Measurements from ENCODE around the gene IL34.
"Not testable (repeated sequence)": the region's sequence is repeated elsewhere in the genome, so short reads cannot be mapped to it uniquely, and the experiment has no call there.

Gene IL34

GRCh38 chr16:70646260-70647241 lies at the start of gene IL34:
Gene IL34 (plus strand): TSS chr16:70646559. CDS start chr16:70646948, 389 bp downstream.
- no peak for DNase-seq

GRCh38 chr16:70597135-70597835 lies 49.1 kb upstream of the IL34 start:
- DNase-seq: no peak

DNA sequence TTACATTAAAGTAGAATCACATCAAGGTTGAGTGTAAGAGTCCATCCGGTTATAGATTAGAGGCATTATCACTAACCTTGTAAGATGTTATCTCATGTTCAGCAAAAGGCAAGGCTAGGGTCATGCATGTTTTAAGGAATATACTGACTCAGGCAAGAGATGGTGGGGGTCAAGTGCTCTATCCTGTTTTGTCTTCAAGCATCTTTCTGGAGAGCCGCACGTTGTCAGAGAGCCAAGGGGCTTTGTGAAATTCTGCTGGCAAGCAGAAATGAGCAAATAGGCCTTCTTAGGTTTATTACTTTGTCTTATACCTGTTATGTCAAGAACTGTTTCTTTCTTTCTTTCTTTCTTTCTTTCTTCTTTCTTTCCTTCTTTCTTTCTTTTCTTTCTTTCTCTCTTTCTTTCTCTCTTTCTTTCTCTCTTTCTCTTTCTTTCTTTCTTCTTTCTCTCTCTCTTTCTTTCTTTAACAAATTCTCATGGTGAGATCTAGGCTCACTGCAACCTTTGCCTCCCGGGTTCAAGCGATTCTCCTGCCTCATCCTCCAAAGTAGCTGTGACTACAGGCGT lies 47.3 kb upstream of the IL34 start:
- DNase-seq: no peak

GRCh38 chr16:70600730-70601129 lies 45.6 kb upstream of the IL34 start:
- DNase-seq: no peak

DNA sequence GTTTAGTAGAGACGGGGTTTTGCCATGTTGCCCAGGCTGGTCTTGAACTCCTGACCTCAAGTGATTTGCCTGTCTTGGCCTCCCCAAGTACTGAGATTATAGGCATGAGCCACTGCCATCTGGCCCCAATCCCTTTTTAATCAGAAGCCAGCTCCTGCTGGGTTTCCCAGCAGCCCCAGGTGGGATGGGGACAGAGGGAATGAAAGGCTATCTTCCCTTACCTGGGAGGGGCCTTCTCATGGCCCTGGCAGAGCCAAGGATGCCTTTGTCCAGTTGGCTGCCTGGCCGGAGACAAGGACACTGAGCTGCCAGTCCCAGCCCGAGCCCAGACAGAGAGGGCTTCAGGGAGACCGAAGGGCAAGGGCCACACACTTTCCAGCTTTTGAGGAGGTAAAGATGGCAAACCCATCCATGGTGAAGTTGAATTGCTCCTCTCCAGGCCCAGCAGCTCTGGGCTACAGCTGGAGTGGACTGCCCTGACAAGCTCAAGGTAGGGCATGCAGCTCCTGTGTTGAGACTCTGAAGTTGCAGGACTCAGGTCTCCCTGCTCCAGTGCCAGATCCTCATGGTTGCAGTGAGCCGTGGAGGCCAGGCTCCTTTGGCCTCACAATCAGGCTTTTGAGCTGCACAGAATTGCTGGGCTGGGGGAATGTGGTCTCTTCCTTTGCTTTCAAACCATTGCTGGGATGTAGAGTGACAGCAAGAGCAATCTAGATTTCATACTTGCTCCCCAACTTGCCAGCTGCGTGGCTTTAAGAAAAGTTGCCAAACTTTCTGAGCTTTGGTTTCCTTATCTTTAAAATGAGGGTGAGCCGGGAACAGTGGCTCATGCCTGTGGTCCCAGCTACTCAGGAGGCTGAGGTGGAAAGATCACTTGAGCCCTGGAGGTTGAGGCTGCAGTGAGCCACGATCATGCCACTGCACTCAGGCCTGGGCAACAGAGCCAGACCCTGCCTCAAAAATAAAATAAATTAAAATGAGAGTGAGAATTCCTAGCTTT lies 44.5 kb upstream of the IL34 start:
- DNase-seq: no peak

DNA sequence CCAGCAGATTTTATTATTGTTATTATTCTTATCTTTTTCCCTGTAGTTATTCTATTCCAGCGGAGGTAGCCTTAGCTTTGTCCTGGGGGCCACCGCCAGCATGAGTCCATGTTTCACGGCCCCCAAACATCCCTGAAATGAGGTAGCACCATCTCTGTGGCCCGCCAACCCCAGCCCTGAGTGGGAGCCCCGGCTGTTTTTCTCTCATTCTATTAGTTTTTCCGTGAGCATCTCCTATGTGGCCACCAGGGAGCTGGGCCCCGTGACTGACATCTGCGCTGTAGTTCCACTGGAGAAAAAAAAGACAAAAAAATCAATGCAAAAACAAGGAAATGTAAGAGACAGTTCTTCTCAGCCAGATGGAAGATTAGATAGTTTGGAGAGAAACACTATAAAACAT lies 43.5 kb upstream of the IL34 start:
- no peak for DNase-seq

- no peak for DNase-seq
Measured at GRCh38 chr16:70604407-70605282, 41.7 kb upstream of the IL34 start.

DNA sequence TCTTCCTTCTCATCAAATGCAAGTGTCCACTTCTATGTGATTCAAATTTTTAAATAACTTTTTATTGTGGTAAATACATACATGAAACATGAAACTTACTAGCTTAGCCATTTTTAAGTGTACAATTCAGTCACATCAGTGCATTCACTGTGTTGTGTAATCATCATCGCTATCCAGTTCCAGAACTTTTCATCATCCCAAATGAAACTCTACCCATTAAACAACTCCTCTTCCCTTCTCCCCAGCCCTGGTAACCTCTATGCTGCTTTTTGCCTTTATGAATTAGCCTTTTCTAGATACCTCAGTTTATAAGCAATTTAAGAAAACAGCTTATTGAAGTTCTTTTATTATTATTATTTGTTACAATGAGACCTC lies 41.1 kb upstream of the IL34 start:
- no peak for DNase-seq

DNA sequence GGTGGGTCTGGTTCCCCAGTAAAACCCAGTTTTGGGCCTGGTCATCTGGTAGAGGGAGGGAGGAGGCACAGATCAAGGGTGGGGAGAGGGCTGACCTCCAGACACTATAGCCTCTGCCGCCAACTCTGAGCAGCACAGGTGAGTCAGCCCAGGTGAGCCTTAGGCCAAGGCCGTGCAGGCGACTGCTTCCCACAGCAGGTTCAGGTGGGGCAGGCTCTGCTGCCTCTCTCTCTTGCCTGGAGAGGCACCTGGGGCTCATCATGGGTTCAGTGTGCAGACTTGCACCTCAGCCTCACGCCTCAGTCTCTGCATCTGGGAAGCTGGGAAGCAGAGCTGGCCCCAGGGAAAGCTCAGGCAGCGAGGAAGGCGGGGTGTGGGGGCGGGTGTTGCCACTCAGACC lies 37.8 kb upstream of the IL34 start:
- no peak for DNase-seq

DNA sequence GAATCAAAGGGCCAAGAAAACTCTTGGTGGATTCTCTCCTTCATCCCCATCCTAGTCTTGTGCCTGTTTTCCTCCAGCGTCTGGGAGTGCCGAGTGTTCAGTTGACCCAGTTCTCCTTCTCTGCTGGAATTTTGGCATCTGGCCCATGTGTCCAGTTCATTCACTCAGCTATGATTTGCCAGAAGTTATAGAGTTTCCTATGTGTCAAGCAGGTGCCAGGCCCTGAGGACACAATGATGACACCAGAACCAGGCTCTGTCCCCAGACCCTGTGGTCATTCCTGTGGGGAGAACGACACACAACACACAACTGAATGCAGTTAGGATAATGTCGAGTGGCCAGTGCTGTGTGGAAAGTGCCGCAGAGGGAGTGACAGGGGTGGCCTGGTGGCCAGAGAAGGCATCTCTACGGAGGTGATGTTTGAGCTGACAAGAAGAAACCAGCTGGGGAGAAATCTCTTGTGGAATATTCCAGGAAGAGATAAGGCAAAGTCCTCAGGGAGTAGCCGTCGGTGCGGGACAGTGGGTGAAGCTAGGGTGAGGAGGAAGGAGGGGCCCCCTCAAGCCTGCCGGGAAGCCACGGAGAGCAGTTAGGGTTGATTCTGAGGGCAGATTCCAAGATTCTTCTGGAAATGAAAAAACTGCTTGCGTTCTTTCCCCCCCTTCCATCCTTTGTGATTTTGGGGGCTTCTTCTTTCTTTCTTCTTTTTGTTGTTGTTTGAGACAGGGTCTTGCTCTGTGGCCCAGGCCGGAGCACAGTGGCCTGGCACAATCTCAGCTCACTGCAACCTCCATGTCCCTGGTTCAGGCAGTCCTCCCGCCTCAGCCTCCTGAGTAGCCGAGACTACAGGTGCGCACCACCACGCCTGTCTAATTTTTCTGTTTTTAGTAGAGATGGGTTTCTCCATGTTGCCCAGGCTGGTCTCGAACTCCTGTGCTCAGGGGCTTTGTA lies 35.8 kb upstream of the IL34 start:
- no peak for DNase-seq

- DNase-seq: no peak
Measured at GRCh38 chr16:70611224-70611598, 35.1 kb upstream of the IL34 start.

DNA sequence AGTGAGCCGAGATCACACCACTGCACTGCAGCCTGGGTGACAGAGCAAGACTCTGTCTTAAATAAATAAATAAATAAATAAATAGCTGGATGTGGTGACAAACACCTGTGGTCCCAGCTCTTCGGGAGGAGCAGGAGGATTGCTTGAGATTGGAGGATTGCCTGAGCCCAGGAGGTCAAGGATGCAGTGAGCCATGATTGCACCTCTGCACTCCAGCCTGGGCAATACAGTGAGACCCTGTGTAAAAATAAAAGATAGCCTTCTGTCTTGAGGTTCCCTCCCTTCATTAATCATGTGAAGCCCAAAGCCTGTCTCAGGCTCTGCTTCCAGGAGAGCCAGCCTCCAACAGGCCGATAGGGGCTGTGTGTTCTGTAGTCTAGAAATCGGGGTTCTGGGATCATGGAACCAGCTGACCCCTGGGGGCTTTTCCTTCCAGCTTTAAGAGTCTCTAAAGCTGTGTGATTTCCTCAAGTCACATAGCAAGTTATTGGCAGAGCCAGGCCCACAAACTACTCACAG lies 34.5 kb upstream of the IL34 start:
- DNase-seq: no peak

DNA sequence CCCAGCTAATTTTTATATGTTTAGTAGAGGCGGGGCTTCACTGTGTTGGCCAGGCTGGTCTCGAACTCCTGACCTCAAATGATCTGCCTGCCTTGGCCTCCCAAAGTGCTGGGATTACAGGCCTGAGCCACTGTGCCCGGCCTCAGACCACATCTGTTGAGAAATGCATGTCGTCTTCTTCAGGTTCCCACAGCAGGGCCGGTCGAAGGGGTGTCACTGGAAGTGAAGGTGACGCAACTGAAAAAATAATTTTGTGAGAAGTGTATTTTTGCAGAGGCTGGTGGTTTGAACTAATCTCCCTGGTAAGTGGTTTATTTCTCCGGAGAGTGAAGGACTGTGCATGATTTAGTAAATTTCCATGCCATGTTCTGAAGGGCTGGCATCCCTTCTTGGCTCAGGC lies 33.4 kb upstream of the IL34 start:
- DNase-seq: no peak

DNA sequence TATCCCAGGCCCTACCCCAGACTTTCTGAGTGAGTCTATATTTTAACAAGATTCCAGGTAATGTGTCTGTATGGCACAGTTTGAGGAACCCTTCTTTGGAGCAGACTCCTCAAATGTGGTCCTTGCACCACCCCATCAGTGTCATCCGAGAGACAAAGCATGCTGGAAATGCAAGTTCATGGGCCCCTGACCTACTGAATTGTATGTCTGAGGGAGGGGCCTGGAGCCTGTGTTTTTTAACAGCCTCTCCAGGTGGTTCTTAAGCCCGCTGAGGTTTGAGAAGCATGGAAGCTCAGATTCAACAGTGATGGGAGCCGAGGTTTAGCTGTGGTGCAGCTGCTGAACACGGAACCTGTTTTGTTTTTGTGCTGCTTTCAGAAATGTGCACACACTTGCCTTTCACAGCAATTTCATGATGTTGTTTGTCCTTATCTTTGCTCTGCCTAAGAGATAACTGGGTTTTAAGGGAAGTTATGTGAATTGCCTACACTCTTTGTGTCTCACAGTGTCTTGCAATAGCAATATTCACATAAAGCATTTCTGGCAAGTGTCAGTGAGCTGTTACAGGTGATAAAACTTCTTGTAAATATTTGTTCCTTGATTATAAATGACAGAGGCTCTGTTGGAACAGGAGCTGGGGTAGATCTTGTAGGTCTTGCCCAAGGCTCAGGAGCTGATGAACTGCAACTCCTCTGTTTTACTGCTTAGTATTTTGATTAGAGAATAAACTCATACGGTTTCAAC lies 32.0 kb upstream of the IL34 start:
- no peak for DNase-seq

- DNase-seq: no peak
Measured at GRCh38 chr16:70615945-70616344, 30.4 kb upstream of the IL34 start.

DNA sequence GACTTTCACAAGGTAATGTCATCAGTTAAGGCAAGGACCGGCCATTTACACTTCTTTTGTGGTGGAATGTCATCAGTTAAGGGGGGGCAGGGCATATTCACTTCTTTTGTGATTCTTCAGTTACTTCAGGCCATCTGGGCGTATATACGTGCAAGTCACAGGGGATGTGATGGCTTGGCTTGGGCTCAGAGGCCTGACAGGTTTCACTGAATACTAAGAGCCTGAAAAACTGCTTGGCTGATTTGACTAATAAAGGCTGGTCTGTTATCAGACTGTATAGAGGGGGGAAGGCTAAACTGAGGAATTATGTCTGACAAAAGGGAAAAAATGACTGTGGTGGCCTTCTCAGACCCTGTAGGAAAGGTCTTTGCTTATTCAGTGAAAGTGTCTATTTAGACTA lies 24.5 kb upstream of the IL34 start:
- DNase-seq: not testable (repeated sequence)

DNA sequence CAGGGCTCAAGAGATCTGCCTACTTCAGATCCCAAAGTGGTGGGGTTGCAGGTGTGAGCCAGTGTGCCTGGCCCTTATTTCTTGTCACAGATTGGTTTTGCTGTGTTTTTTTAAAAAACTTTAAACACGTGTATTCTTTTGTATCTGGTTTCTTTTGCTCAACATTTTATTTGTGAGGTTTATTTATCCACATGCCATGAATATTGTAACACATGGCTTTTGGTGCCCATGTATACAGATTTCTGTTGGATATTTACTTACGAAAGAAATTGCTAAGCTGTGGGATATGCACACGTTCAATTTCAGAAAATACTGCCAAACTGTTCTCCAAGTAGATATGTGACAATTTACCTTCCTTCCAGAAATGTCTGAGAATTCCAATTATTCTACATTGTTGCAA lies 18.7 kb upstream of the IL34 start:
- DNase-seq: no peak

DNA sequence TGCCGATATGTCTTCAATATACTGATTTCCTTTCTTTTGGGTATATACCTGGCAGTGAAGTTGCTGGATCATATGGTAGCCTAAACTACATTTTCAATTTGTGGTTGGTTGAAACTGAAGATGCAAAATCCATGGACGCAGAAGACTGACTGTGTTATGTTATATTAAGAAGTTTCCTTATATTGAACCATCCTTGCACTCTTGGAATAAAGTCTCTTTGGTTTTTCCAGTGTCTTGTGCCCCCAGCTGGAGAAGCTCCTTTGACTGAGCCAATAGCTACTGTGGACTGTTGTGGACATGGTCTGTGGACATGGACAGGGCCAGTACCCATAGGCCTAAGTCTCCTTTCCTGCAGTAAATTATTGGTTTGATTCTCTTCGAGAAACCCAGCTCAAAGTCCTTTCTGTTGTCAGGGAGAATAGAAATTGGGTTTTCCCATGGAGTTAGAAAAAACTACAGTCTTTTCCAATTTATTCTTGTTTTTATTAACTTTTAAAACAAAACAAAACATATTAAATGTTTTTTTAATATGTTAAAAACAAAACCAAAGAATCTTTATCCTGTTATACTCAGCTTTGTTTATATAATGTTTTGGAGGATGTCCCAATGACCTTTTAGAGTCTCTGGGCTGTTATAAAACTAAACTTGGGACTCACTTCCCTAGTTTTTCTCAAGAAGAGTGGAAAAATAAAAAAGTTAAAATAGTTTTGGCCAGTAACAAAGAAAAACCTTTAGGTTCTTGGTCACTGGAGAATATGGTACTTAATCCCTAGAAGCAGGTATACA lies 15.2 kb upstream of the IL34 start:
- no peak for DNase-seq

DNA sequence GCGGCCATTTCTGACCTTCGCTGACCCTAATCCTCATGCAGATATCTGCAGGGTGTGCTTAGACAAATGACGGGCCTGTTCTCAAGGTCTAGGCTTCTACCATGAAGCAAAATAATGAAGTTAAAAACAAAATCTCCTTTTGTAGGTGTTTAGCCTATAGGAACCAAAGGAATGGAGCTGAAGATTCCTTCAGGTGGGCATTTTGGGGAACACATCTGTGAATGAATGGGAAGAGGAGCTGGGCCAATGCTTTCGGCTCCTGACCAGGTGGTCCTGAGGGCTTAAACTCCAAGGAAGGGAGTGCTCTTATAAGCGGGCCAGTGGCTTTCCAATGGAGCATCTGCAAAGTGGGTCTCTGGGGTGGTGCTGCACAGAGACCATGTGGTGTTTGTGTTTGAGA lies 14.1 kb upstream of the IL34 start:
- DNase-seq: no peak
